MCF 10A (cell line): ENCODE results near the gene EFEMP2. TPM values are rescaled to one million over a fixed set of nuclear protein-coding genes. Genes with fewer than 3 reads are reported as not detected.

Experiments used
- BruUV-seq: library from RNA; stranded (reverse); fragments of 400-500 nt; replicated peaks from 2 replicates; lab custom pipeline; 2021; lab: Mats Ljungman, UMichigan
- CTCF ChIA-PET: fragments of 300-600 bp; sonication (Branson Sonifier 250); formaldehyde crosslinking; extraction: SDS; loops from one replicate; lab custom pipeline; 2021; ENCODE audit warnings: antibody characterized with exemption, inconsistent platforms; lab: Yijun Ruan, JAX
- POLR2A ChIA-PET: fragments of 300-600, 350-650 bp; sonication (Branson Sonifier 250); formaldehyde crosslinking; extraction: SDS; loops from one replicate; lab custom pipeline; 2020; ENCODE audit warnings: antibody characterized with exemption, inconsistent platforms; lab: Yijun Ruan, JAX
- DNase-seq: peaks from one replicate; pipeline ENCODE4 v3.0.0-alpha.2; 2018; ENCODE audit not compliant: unreplicated experiment
- H3K27ac Mint-ChIP-seq: one replicate; pipeline ENCODE4 v1.8.0; 2022; ENCODE audit warnings: mild to moderate bottlenecking, low read depth, mixed read lengths; ENCODE audit not compliant: unreplicated experiment
- H3K27me3 Mint-ChIP-seq: one replicate; pipeline ENCODE4 v1.8.0; 2022; ENCODE audit warnings: mixed read lengths; ENCODE audit not compliant: insufficient read depth, unreplicated experiment
- H3K36me3 Mint-ChIP-seq: one replicate; pipeline ENCODE4 v1.8.0; 2022; ENCODE audit warnings: mild to moderate bottlenecking, moderate library complexity, mixed read lengths; ENCODE audit not compliant: insufficient read depth, unreplicated experiment
- H3K4me1 Mint-ChIP-seq: one replicate; pipeline ENCODE4 v1.8.0; 2022; ENCODE audit warnings: mixed read lengths; ENCODE audit not compliant: insufficient read depth, unreplicated experiment
- H3K4me3 Mint-ChIP-seq: one replicate; pipeline ENCODE4 v1.8.0; 2022; ENCODE audit warnings: mild to moderate bottlenecking, moderate library complexity, mixed read lengths; ENCODE audit not compliant: unreplicated experiment
- H3K9me3 Mint-ChIP-seq: one replicate; pipeline ENCODE4 v1.8.0; 2022; ENCODE audit warnings: mixed read lengths; ENCODE audit not compliant: unreplicated experiment
- CTCF ChIP-seq: fragments of 200-600 bp; IDR thresholded peaks from one replicate; pipeline ENCODE4 v1.8.0; 2022; ENCODE audit warnings: antibody characterized with exemption, mild to moderate bottlenecking; ENCODE audit not compliant: unreplicated experiment
- intact Hi-C: fragments of 100-400 bp; cut with micrococcal nuclease; formaldehyde crosslinking; loops from 2 replicates; pipeline ENCODE4 v1.14.1; 2022
- total RNA-seq: library from RNA; stranded (reverse); gene quantifications from 2 replicates; pipeline ENCODE4 v1.2.3, GENCODE V29; 2022

Gene EFEMP2
- total RNA-seq, 1 experiment from 2014 or later, result 2.4 TPM

DNA sequence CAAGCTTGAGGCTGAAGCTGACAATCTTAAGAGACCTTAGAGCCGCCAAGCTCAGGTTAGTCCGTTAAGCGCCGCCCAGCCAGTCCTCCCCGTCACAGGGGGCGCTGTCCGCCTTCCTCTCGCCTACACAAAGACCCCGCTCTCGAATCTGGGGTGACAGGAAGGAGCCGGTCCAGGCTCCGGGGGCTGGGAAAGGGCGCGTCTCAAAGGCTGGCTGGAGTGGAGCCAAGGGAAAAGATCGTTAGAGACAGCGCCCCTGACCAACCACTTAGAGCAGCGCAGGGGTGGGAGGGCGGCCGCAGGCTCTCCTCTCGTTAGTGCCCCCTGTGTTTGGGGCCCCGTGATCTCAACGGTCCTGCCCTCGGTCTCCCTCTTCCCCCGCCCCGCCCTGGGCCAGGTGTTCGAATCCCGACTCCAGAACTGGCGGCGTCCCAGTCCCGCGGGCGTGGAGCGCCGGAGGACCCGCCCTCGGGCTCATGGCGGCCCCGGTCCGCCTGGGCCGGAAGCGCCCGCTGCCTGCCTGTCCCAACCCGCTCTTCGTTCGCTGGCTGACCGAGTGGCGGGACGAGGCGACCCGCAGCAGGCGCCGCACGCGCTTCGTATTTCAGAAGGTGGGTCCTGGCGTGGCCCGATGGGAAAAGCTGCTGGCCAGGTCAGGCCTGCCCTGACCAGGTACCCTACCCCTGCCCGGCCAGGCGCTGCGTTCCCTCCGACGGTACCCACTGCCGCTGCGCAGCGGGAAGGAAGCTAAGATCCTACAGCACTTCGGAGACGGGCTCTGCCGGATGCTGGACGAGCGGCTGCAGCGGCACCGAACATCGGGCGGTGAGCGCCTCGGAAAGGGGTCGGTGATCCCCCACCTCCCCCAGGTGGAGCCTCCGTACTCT lies 12.1 kb downstream of the EFEMP2 start, which contains the start of gene MUS81:
MUS81 (plus strand) TSS at position 156 of the 887 bp plus-strand sequence; CDS start at position 477, 321 bp downstream.
- POLR2A ChIA-PET, result interaction anchor here (0.6 to 6.2 kb wide), 36 partner anchors 10 to 1368 kb away, joined by 3 to 181 read pairs (median 4); partner anchors contain the start of genes BANF1, C11orf68, CCDC85B and EIF1AD
- Mint-ChIP-seq H3K36me3 (peaks cover 46% of the 10 kb centered on the region), H3K4me3 (peak within 1 kb of the TSS; percentile 83), H3K9me3 (no peaks in the 10 kb centered on the region), H3K4me1 (peaks cover 32% of the 10 kb centered on the region), H3K27ac (peak within 1 kb of the TSS; percentile 93), H3K27me3 (no peaks in the 10 kb centered on the region)
- intact Hi-C loops, result no loop called here
- peak; percentile 99 for DNase-seq
- peak; percentile 90 for TF ChIP-seq CTCF
- BruUV-seq, result TSS peak; percentile 39
- CTCF ChIA-PET, result interaction anchor here (0.6 to 4.0 kb wide), 15 partner anchors 10 to 148 kb away, joined by 3 to 64 read pairs (median 4); partner anchors contain the start of genes FIBP and KAT5

DNA sequence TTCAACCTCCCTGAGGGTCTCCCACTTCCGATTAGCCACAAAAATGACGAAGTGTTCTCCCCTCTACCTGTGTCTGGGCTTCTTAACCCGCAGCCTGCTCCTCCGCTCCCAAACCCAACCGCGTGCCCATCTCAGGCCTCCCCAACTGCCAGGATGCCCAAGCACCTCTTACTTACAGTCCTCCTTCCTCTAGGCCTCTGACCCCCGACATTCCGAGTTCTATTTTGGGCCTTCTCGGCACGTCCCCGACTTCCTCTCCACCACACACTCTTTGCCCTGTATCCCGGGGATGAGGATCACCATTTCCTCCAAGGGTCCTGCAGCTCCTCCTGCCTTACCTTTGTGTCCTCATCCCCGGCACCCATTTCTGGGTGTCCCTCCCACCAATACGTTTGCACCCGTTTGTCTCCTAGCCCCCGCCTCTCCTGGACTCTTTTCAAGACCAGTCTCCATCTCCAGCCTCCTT lies 12.8 kb downstream of the EFEMP2 start:
- BruUV-seq, result no TSS peak
- ChIA-PET CTCF (interaction anchor here (0.6 to 4.0 kb wide), 16 partner anchors 10 to 147 kb away, joined by 3 to 64 read pairs (median 4); partner anchors contain the start of genes FIBP and KAT5), POLR2A (interaction anchor here (0.6 to 6.2 kb wide), 28 partner anchors 10 to 738 kb away, joined by 3 to 181 read pairs (median 5); partner anchors contain the start of genes BANF1, C11orf68, CCDC85B and EIF1AD)
- DNase-seq, result no peak
- no peaks in the 10 kb centered on the region for H3K9me3 Mint-ChIP-seq
- intact Hi-C loops, result no loop called here
- H3K27me3 Mint-ChIP-seq, result no peaks in the 10 kb centered on the region
- H3K27ac Mint-ChIP-seq, result peak overlapping the region; percentile 93
- peaks cover 32% of the 10 kb centered on the region for H3K4me1 Mint-ChIP-seq
- TF ChIP-seq CTCF, result no peak
- peaks cover 46% of the 10 kb centered on the region for H3K36me3 Mint-ChIP-seq
- H3K4me3 Mint-ChIP-seq, result peak overlapping the region; percentile 83

- BruUV-seq, result no TSS peak
- DNase-seq, result peak; percentile 98
- no peak for TF ChIP-seq CTCF
- peak overlapping the region; percentile 93 for H3K27ac Mint-ChIP-seq
- intact Hi-C loops, result no loop called here
- H3K4me1 Mint-ChIP-seq, result peaks cover 32% of the 10 kb centered on the region
- no peaks in the 10 kb centered on the region for H3K9me3 Mint-ChIP-seq
- H3K27me3 Mint-ChIP-seq, result no peaks in the 10 kb centered on the region
- ChIA-PET POLR2A (interaction anchor here (0.6 to 6.2 kb wide), 33 partner anchors 9 to 408 kb away, joined by 3 to 181 read pairs (median 5); partner anchors contain the start of genes BANF1, C11orf68, CCDC85B and EIF1AD), CTCF (interaction anchor here (0.6 to 4.0 kb wide), 16 partner anchors 10 to 182 kb away, joined by 3 to 64 read pairs (median 4); partner anchors contain the start of genes FIBP and KAT5)
- peaks cover 49% of the 10 kb centered on the region for H3K36me3 Mint-ChIP-seq
- H3K4me3 Mint-ChIP-seq, result peak overlapping the region; percentile 83
Observed at GRCh38 chr11:65859095-65859811, 13.3 kb downstream of the EFEMP2 start.
